HEK293T (cell line): ENCODE measurements around the gene WDR5B.

Source experiments
- ARNT ChIP-seq: fragments of 450-650 bp; IDR thresholded peaks from 2 replicates; pipeline ENCODE4 v1.6.1; 2017; ENCODE audit warnings: mild to moderate bottlenecking
- BHLHE40 ChIP-seq: fragments of 450-650 bp; IDR thresholded peaks from 2 replicates; pipeline ENCODE4 v1.6.1; 2016; ENCODE audit warnings: mild to moderate bottlenecking, moderate library complexity, borderline replicate concordance
- CTBP1 ChIP-seq: fragments of 450-650 bp; IDR thresholded peaks from 2 replicates; pipeline ENCODE4 v1.6.1; 2016; ENCODE audit warnings: borderline replicate concordance
- FOXA1 ChIP-seq: fragments of 450-650 bp; IDR thresholded peaks from 2 replicates; pipeline ENCODE4 v1.6.1; 2016; ENCODE audit warnings: mild to moderate bottlenecking
- FOXK2 ChIP-seq: fragments of 450-650 bp; IDR thresholded peaks from 2 replicates; pipeline ENCODE4 v1.6.1; 2016; ENCODE audit warnings: mild to moderate bottlenecking
- HDGF ChIP-seq: fragments of 450-650 bp; IDR thresholded peaks from 2 replicates; pipeline ENCODE4 v1.6.1; 2017; ENCODE audit warnings: antibody characterized with exemption, borderline replicate concordance
- NFRKB ChIP-seq: fragments of 450-650 bp; IDR thresholded peaks from 2 replicates; pipeline ENCODE4 v1.6.1; 2016; ENCODE audit warnings: mild to moderate bottlenecking, moderate library complexity
- SP1 ChIP-seq: fragments of 450-650 bp; IDR thresholded peaks from 2 replicates; pipeline ENCODE4 v1.6.1; 2017
- SUZ12 ChIP-seq: fragments of 450-650 bp; IDR thresholded peaks from 2 replicates; pipeline ENCODE4 v1.6.1; 2016; ENCODE audit warnings: mild to moderate bottlenecking
- TARDBP ChIP-seq: fragments of 450-650 bp; IDR thresholded peaks from 2 replicates; pipeline ENCODE4 v1.6.1; 2016
- ZNF384 ChIP-seq: fragments of 450-650 bp; IDR thresholded peaks from 2 replicates; pipeline ENCODE4 v1.6.1; 2016
- TF ChIP-seq, protein P1 (sequence below): fragments of 450-650 bp; IDR thresholded peaks from 2 replicates; pipeline ENCODE4 v1.6.1; 2016

DNA sequence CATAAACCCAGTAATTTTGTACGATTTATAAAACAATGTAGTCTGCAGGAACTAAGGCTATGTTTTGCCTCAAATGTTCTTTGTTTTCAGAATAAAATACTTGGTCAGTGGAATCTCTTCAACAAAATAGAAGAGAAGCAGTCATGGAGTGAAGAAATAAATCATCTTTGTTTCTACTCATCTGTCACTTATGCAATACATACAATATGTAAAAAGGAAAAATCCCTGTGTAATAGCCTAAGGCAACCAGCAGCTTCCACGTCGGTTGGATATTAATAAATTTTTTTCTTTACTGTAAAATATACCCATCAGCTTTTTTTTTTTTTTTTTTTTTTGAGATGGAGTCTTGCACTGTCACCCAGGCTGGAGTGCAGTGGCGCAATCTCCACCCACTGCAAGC lies 5.2 kb upstream of the WDR5B start:
- TF ChIP-seq NFRKB (no peak), SP1 (no peak), SUZ12 (no peak), ARNT (no peak), FOXK2 (no peak), BHLHE40 (no peak), ZNF384 (no peak), HDGF (no peak), FOXA1 (no peak), CTBP1 (no peak), TARDBP (no peak)
- TF ChIP-seq, protein P1, sequence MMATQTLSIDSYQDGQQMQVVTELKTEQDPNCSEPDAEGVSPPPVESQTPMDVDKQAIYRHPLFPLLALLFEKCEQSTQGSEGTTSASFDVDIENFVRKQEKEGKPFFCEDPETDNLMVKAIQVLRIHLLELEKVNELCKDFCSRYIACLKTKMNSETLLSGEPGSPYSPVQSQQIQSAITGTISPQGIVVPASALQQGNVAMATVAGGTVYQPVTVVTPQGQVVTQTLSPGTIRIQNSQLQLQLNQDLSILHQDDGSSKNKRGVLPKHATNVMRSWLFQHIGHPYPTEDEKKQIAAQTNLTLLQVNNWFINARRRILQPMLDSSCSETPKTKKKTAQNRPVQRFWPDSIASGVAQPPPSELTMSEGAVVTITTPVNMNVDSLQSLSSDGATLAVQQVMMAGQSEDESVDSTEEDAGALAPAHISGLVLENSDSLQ, result no peak
